Measurements from ENCODE around the gene UTY.

DNA sequence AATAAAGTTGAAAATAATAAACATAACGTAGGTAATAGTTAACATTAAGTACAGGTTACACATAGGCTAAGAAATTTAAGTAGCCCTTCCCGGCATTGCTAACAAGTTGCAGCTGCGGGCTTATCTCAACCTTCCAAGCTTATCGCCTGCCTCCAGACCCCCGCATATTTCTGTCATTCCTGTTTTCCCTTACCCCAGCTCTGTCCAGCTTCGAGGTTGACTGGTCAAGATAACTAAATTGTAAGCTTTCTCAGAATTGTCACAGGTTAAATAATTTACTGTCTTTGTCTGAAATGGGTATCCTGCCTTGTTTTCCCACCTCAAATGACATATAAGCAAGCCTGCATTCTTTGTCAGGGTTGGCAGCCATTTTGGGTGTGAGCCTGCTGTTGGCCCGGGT, 36.7 kb downstream of the UTY start:
- TF ChIP-seq POLR2AphosphoS5 (IDR thresholded peaks at IDR 0.05): no peak
- TF ChIP-seq, protein P1, sequence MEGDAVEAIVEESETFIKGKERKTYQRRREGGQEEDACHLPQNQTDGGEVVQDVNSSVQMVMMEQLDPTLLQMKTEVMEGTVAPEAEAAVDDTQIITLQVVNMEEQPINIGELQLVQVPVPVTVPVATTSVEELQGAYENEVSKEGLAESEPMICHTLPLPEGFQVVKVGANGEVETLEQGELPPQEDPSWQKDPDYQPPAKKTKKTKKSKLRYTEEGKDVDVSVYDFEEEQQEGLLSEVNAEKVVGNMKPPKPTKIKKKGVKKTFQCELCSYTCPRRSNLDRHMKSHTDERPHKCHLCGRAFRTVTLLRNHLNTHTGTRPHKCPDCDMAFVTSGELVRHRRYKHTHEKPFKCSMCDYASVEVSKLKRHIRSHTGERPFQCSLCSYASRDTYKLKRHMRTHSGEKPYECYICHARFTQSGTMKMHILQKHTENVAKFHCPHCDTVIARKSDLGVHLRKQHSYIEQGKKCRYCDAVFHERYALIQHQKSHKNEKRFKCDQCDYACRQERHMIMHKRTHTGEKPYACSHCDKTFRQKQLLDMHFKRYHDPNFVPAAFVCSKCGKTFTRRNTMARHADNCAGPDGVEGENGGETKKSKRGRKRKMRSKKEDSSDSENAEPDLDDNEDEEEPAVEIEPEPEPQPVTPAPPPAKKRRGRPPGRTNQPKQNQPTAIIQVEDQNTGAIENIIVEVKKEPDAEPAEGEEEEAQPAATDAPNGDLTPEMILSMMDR (IDR thresholded peaks at IDR 0.05): no peak

All from sigmoid colon (tissue), 4 donors.